Naive B cell (primary cell): ENCODE results near the gene CHFR. TPM values are rescaled to one million over a fixed set of nuclear protein-coding genes. Genes with fewer than 3 reads are reported as not detected.
A peak's percentile ranks its signal among the peaks of the same experiment; 100 is the strongest.
"Not testable (repeated sequence)": the region's sequence is repeated elsewhere in the genome, so short reads cannot be mapped to it uniquely, and the experiment has no call there.

Experiments used
- ATAC-seq, 2 donors: fragments of 150-1000 bp; cut with Tn5 transposase; 2 replicates each; pipeline ENCODE4 v1.10.0; 2021; ENCODE audit warnings: low read depth in 2 of 2, mild to moderate bottlenecking in 2 of 2, moderate library complexity in 2 of 2
- DNase-seq: peaks from one replicate; pipeline ENCODE4 v3.0.0; 2022
- H3K27ac Mint-ChIP-seq, 6 donors: one replicate each; pipeline ENCODE4 v1.8.0; 2020 to 2022; ENCODE audit warnings: mild to moderate bottlenecking in 6 of 6, mixed read lengths in 6 of 6, moderate library complexity in 5 of 6, inconsistent platforms in 2 of 6
- H3K27me3 Mint-ChIP-seq, 3 donors: one replicate each; pipeline ENCODE4 v1.8.0; 2021 to 2022; ENCODE audit warnings: mixed read lengths in 3 of 3, mild to moderate bottlenecking in 1 of 3
- H3K36me3 Mint-ChIP-seq, 2 donors: one replicate each; pipeline ENCODE4 v1.8.0; 2020 to 2022; ENCODE audit warnings: mixed read lengths in 2 of 2, inconsistent platforms in 1 of 2, mild to moderate bottlenecking in 1 of 2
- H3K4me1 Mint-ChIP-seq, 3 donors: one replicate each; pipeline ENCODE4 v1.8.0; 2020 to 2022; ENCODE audit warnings: mixed read lengths in 3 of 3, inconsistent platforms in 1 of 3, mild to moderate bottlenecking in 1 of 3, moderate library complexity in 1 of 3
- H3K4me3 Mint-ChIP-seq, 8 donors: one replicate each; pipeline ENCODE4 v1.8.0; 2020 to 2022; ENCODE audit warnings: mild to moderate bottlenecking in 8 of 8, mixed read lengths in 8 of 8, moderate library complexity in 8 of 8, inconsistent platforms in 2 of 8
- H3K9me3 Mint-ChIP-seq, 7 donors: one replicate each; pipeline ENCODE4 v1.8.0; 2020 to 2022; ENCODE audit warnings: mixed read lengths in 7 of 7, mild to moderate bottlenecking in 5 of 7, inconsistent platforms in 2 of 7, moderate library complexity in 1 of 7
- polyA plus RNA-seq, 6 donors: library from polyadenylated mRNA; unstranded; fragments of 300-500 nt; fragmentation: Illumina TruSeq; gene quantifications; one replicate each; pipeline ENCODE4 v1.2.3, GENCODE V29; 2021; ENCODE audit warnings: low read depth in 6 of 6

CHFR gene, protein sequence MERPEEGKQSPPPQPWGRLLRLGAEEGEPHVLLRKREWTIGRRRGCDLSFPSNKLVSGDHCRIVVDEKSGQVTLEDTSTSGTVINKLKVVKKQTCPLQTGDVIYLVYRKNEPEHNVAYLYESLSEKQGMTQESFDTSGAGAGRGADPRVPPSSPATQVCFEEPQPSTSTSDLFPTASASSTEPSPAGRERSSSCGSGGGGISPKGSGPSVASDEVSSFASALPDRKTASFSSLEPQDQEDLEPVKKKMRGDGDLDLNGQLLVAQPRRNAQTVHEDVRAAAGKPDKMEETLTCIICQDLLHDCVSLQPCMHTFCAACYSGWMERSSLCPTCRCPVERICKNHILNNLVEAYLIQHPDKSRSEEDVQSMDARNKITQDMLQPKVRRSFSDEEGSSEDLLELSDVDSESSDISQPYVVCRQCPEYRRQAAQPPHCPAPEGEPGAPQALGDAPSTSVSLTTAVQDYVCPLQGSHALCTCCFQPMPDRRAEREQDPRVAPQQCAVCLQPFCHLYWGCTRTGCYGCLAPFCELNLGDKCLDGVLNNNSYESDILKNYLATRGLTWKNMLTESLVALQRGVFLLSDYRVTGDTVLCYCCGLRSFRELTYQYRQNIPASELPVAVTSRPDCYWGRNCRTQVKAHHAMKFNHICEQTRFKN
- 10 to 100 TPM; 15.3 to 27.8 (median 21.1) TPM for polyA plus RNA-seq

DNA sequence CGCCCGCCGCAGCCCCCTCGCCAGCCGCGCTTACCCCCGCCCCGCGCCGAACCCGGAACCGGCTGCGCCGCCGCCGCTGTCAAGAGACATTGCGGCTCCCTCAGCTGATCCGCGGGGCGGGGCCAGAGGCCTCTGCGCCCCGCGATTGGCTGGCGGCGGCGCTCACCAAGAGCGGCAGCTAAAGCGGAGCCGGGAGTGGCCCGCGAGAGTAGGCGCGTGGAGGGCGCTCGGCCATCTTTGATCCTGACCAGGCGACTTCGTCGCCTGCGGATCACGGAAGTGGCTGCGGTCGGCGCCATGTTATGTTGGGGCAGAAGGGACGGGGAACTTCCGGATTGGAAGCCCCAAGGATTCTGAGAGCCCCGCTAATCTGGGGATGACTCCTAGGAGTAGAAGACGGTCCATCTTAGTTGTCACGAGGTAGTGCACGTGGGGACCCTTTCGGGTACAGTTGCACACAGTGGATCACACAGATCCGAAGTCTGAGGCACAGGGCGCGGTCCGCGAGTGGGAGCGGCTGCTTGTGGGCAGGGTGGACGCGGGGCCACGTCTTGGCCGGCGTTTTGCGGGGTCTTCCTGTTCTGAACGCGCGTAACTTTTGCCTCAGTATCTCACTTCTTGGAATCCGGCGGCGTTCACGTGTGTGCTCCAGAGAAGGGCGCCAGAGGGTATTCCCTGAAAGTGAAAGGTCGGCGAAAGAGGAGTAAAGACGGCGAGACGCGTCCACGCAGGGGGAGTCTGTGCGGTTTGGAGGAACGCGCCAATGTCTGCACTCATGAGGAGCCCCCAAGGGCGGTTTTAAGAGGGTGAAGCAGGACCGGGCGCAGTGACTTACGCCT, at the start of gene CHFR:
TSS of gene CHFR (minus strand) at position 93 of the 839 bp plus-strand sequence. CDS start 277 bp downstream, outside the sequence.
- Mint-ChIP-seq H3K36me3 (peaks cover 4 to 21% of the 10 kb centered on the region in 2 donors), H3K27ac (peak within 1 kb of the TSS; percentile 99 to 100 (median 100)), H3K4me1 (peaks cover 11 to 43% (median 17%) of the 10 kb centered on the region in 3 donors), H3K27me3 (peaks cover 0 to 9% (median 0%) of the 10 kb centered on the region in 3 donors), H3K4me3 (peak within 1 kb of the TSS in 7 of 8 donors; percentile 96 to 100 (median 99)), H3K9me3 (peaks cover 0 to 10% (median 5%) of the 10 kb centered on the region in 7 donors)
- DNase-seq, result peak; percentile 94
- ATAC-seq, result peak; percentile 96 to 97

DNA sequence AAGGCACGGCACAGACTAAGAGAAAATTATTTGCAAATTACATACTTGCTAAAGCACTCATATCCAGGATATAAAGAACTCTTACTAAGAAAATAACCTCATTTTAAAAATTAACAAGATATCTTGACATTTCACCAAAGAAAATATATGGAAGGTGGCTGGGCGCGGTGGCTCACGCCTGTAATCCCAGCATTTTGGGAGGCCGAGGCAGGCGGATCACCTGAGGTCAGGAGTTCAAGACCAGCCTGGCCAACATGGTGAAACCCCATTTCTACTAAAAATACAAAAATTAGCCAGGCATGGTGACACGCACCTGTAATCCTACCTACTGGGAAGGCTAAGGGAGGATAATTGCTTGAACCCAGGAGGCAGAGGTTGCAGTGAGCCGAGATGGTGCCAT, 49.5 kb upstream of the CHFR start:
- not testable (repeated sequence) for H3K27ac Mint-ChIP-seq, DNase-seq, H3K4me3 Mint-ChIP-seq, ATAC-seq, H3K27me3 Mint-ChIP-seq, H3K4me1 Mint-ChIP-seq
- peaks cover 13 to 67% (median 63%) of the 10 kb centered on the region in 7 donors for H3K9me3 Mint-ChIP-seq
- H3K36me3 Mint-ChIP-seq, result peaks cover 29 to 30% of the 10 kb centered on the region in 2 donors

DNA sequence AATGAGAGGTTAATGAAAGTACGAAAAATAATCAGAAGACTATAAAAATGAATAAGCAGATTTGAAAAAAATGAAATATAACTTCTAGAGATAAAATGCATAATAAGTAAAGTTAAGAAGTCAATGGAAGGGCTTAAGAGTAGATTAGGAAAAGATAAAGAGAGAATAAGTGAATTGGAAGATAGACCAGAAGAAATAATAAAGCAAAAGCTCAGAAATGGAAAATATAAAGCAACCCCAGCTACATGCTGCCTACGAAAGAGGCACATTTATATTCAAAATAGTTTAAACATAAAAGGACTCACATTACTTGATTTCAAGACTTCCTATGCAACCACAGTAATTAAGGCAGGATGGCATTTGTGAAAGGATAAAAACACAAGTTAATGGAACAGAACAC, 48.8 kb upstream of the CHFR start:
- DNase-seq (no peak), ATAC-seq (no peak)
- Mint-ChIP-seq H3K27me3 (no peaks in the 10 kb centered on the region), H3K4me3 (no peak overlapping the region), H3K27ac (peak overlapping the region in 1 of 6 donors; percentile 2), H3K9me3 (peaks cover 14 to 66% (median 63%) of the 10 kb centered on the region in 7 donors), H3K4me1 (no peaks in the 10 kb centered on the region), H3K36me3 (peaks cover 27 to 30% of the 10 kb centered on the region in 2 donors)

DNA sequence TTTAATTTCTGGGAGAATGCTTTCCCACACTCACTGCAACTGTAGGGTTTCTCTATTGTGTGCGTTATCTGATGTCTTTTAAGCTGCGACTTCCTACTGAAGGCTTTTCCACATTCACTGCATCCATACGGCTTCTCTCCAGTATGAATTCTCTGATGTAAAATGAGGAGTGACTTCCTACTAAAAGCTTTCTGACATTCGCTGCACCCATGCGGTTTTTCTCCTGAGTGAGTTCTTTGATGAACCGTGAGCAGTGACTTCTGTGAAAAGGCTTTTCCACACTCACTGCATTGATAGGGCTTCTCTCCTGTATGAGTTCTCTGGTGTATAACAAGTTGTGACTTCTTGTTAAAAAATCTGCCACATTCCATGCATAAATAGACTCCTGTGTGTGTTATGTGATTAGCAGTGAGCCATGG, 39.0 kb upstream of the CHFR start:
- H3K4me1 Mint-ChIP-seq, result no peaks in the 10 kb centered on the region
- no peak overlapping the region for H3K27ac Mint-ChIP-seq
- ATAC-seq (no peak), DNase-seq (no peak)
- peaks cover 49 to 72% of the 10 kb centered on the region in 2 donors for H3K36me3 Mint-ChIP-seq
- no peaks in the 10 kb centered on the region for H3K27me3 Mint-ChIP-seq
- H3K4me3 Mint-ChIP-seq, result peak overlapping the region in 1 of 8 donors; percentile 44
- peaks cover 18 to 98% (median 84%) of the 10 kb centered on the region in 7 donors for H3K9me3 Mint-ChIP-seq

DNA sequence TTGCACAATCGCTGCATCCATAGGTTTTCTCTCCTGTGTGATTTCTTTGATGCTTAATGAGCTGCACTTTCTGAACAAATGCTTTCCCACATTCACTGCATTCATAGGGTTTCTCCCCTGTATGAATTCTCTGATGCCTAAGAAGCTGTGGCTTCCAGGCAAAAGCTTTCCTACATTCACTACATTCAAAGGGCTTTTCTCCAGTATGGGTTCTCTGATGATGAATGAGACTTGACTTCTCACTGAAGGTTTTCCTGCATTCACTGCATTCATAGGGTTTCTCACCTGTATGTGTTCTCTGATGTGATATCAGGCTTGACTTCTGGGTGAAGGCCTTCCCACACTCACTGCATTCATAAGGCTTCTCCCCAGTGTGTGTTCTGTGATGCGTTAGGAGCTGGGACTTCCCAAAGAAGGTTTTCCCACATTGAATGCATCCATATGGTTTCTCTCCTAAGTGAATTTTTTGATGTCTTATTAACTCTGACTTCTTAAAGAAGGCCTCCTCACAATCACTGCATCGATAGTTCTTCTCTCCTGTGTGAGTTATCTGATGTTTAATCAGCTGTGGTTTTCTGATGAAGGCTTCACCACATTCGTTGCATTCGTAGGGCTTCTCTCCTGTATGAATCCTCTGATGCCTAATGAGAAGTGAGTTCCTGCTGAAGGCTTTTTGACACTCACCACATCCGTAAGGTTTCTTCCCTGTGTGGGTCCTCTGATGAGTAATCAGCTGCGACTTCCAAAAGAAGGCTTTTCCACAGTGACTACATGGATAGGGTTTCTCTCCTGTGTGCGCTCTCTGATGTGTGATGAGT, 38.4 kb upstream of the CHFR start:
- no peak for DNase-seq
- no peaks in the 10 kb centered on the region for H3K4me1 Mint-ChIP-seq
- ATAC-seq, result no peak
- H3K27ac Mint-ChIP-seq, result no peak overlapping the region
- peak overlapping the region in 1 of 8 donors; percentile 44 for H3K4me3 Mint-ChIP-seq
- peaks cover 14 to 97% (median 84%) of the 10 kb centered on the region in 7 donors for H3K9me3 Mint-ChIP-seq
- peaks cover 46 to 70% of the 10 kb centered on the region in 2 donors for H3K36me3 Mint-ChIP-seq
- no peaks in the 10 kb centered on the region for H3K27me3 Mint-ChIP-seq

DNA sequence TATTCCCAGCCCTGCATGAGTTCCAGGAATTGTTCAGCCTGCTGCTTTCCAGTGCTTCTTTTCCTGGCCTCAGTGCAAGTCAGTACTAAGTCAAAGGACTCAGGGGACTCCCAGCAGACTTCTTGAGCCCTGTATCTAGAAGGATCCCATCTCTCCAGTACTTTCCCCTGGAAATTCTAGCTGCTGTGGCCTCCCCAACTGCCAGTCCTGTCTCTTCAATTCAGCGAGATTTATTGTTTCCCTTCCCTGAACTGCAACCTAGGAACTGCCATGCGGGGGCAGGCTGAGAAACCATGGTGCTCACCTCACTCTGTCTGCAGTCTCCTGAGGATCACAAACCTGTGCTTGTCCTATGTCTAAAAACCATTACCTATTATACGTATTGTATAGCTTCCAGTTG, 37.0 kb upstream of the CHFR start:
- H3K4me3 Mint-ChIP-seq, result peak overlapping the region in 1 of 8 donors; percentile 35
- H3K36me3 Mint-ChIP-seq, result peaks cover 41 to 57% of the 10 kb centered on the region in 2 donors
- ATAC-seq (no peak), DNase-seq (no peak)
- H3K4me1 Mint-ChIP-seq, result no peaks in the 10 kb centered on the region
- H3K9me3 Mint-ChIP-seq, result peaks cover 13 to 97% (median 79%) of the 10 kb centered on the region in 7 donors
- no peaks in the 10 kb centered on the region for H3K27me3 Mint-ChIP-seq
- no peak overlapping the region for H3K27ac Mint-ChIP-seq

DNA sequence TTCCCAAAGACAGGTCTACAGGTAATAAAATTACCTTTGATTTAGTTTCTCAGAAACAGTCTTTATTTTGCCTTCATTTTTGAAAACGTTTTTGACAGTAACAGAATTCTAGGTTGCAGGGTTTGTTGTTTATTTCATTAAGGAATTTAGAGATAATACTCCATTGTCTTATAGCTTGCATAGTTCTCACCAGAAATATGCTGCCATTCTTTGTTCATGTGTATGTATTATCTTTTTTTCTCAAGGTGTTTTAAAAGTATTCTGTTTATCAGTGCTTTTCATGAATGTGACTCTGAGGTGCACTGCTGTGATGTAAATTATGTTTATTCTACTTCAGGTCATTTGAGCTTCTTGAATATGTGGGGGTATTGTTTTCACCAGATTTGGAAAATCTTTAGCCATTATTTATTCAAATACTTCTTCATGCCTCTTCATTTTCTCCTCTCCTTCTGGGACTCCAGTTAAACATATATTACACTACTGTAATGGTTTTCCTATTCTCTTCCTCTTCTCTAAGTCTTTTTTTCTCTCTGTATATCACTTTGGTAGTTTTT, 36.0 kb upstream of the CHFR start:
- peaks cover 11 to 97% (median 77%) of the 10 kb centered on the region in 7 donors for H3K9me3 Mint-ChIP-seq
- H3K4me1 Mint-ChIP-seq, result no peaks in the 10 kb centered on the region
- ATAC-seq (no peak), DNase-seq (no peak)
- H3K27ac Mint-ChIP-seq, result peak overlapping the region in 1 of 6 donors; percentile 73
- peaks cover 41 to 53% of the 10 kb centered on the region in 2 donors for H3K36me3 Mint-ChIP-seq
- no peak overlapping the region for H3K4me3 Mint-ChIP-seq
- no peaks in the 10 kb centered on the region for H3K27me3 Mint-ChIP-seq

DNA sequence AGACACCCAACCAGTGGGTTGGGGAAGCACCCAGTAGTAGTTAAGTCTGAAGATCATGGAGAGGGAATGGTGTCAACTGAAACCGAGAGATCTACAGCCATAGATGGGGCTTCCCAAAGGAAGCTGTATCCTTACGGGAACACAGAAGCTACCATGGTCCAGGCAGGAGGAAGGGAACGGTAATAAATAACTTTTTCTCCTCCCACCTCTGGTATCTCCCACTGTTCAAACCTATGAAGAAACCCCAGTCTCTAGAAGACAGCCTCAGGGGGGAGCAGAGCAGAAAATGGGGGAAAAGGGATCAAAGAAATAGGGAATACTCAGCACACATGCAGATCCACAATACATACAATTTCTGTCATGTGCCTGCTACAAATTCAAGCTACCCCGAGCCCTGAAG, 35.3 kb upstream of the CHFR start:
- peaks cover 11 to 97% (median 81%) of the 10 kb centered on the region in 7 donors for H3K9me3 Mint-ChIP-seq
- DNase-seq (no peak), ATAC-seq (no peak)
- H3K36me3 Mint-ChIP-seq, result peaks cover 46 to 59% of the 10 kb centered on the region in 2 donors
- H3K27ac Mint-ChIP-seq, result peak overlapping the region in 1 of 6 donors; percentile 60
- no peaks in the 10 kb centered on the region for H3K4me1 Mint-ChIP-seq
- H3K27me3 Mint-ChIP-seq, result no peaks in the 10 kb centered on the region
- H3K4me3 Mint-ChIP-seq, result no peak overlapping the region

DNA sequence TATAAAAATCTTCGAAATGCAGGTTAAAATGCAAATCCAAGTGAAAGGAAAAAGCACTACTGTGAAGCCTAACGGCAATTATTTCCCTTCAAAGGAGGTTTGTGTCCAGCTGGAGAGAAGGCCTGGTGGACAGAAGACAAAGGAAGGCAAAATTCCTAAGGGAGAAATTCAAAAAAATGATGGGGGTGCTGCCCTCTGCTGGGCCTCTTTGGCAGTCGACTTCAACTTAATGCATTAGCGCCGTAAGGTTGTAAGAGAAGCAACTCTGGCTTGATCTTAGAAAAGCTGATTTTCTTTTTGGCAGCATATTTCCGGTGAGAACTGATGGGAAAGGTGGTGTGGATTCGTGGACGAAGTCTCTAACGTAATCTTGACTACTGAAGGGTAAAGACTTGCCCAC, 34.3 kb upstream of the CHFR start:
- ATAC-seq, result no peak
- Mint-ChIP-seq H3K36me3 (peaks cover 43 to 58% of the 10 kb centered on the region in 2 donors), H3K4me3 (peak overlapping the region in 1 of 8 donors; percentile 20), H3K4me1 (no peaks in the 10 kb centered on the region), H3K9me3 (peaks cover 11 to 96% (median 80%) of the 10 kb centered on the region in 7 donors), H3K27me3 (no peaks in the 10 kb centered on the region), H3K27ac (no peak overlapping the region)
- DNase-seq, result no peak

DNA sequence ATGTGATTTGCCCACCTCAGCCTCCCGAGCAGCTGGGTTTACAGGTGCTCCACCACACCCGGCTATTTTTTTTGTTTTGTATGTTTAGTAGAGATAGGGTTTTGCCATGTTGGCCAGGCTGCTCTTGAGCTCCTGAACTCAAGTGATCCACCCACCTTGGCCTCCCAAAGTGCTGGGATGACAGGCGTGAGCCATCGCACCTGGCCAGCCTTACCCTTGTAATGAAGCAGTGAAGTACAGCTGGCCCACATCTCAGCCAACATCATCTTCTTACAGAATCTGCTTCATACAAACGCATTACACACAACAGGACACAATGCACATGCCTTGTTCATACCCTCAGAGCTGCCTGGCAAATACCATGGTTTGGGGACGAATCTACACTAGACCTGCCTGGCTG, 31.3 kb upstream of the CHFR start:
- H3K9me3 Mint-ChIP-seq, result peaks cover 9 to 95% (median 75%) of the 10 kb centered on the region in 7 donors
- no peaks in the 10 kb centered on the region for H3K4me1 Mint-ChIP-seq
- no peak overlapping the region for H3K4me3 Mint-ChIP-seq
- no peak overlapping the region for H3K27ac Mint-ChIP-seq
- no peak for ATAC-seq
- no peak for DNase-seq
- H3K36me3 Mint-ChIP-seq, result peaks cover 36% of the 10 kb centered on the region in 2 donors
- H3K27me3 Mint-ChIP-seq, result no peaks in the 10 kb centered on the region

DNA sequence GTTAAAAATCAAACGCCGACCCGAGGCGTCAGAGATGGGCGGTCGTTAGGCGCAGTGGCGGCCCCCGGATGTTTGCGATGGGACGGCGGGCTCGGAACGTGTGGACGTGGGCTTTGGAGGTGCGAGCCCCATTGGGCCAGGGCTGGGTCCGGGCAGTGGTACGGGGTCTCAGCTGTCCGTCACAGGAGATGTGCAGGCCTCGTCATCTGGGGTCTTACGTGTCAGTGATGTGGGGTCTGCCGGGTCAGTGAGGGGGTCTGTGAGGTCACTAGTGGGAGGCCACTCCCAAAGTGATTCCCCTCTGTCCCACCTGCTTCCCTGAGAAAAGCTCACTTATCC, 21.6 kb upstream of the CHFR start:
- Mint-ChIP-seq H3K27me3 (peaks cover 0 to 21% (median 9%) of the 10 kb centered on the region in 3 donors), H3K4me1 (peaks cover 9 to 25% (median 21%) of the 10 kb centered on the region in 3 donors), H3K36me3 (peaks cover 13 to 19% of the 10 kb centered on the region in 2 donors), H3K27ac (peak overlapping the region; percentile 77 to 99 (median 94)), H3K4me3 (peak overlapping the region; percentile 85 to 96 (median 94)), H3K9me3 (peaks cover 5 to 58% (median 31%) of the 10 kb centered on the region in 7 donors)
- no peak for DNase-seq
- no peak for ATAC-seq
